T-helper 9 cell (primary cell): ENCODE measurements around the gene CCNA1.

Source experiments
- DNase-seq: peaks from one replicate; pipeline ENCODE4 v3.0.0-alpha.2; 2020

Gene CCNA1

DNA sequence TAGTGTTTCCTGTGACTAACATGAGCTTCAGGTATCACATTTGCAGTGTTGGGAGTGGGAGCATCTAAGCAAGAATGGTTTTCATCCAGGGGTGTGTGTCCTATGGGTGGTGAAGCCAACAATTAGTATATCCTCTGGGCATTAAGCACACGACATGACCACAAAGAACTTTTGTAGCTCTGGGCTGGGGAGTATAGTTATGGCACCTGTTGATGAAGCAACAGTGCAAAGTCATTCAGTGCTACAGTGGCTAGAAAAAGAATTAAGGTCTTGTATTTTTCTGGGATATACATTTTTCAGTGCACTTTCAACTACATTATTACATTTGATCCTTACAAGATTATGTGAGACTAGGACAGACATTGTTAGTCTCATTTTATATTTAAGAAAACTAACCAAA, 21.8 kb downstream of the CCNA1 start:
- DNase-seq: no peak

DNA sequence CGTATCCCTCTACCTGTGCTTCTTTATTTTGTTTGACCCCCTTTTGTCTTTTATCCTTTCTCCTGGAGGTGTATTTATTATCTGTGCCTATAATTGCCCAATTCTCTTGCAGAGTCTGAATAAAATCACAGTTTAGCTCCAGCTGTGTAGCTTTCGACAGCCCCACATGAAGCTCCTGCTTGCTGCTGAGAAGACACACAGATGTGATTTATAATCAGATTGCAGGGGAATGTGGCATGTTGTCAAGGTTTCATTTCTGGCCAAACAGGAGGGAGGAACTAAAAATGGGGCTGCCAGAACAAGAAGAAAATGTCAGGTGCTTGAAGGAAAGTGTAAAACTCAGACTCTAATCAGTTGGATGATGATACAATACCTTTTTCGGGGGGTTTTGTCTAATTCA, 22.7 kb downstream of the CCNA1 start:
- DNase-seq: no peak

- DNase-seq: no peak
Measured at GRCh38 chr13:36456577-36456976, 24.3 kb downstream of the CCNA1 start.

DNA sequence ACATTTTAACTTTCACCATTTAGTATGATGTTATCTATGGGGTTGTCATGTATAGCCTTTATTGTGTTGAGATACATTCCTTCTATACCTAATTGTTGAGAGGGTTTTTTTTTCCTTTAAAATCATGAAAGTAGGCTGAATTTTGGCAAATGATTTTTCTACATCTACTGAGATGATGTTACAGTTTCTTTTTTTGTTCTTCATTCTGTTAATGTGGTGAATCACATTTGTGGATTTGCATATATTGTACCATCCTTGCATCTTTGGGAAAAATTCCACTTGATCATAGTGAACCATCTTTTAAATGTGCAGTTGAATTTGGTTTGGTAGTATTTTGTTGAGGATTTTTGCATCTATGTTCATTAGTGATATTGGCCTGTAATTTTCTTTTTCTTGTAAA, 29.2 kb downstream of the CCNA1 start:
- DNase-seq: no peak

DNA sequence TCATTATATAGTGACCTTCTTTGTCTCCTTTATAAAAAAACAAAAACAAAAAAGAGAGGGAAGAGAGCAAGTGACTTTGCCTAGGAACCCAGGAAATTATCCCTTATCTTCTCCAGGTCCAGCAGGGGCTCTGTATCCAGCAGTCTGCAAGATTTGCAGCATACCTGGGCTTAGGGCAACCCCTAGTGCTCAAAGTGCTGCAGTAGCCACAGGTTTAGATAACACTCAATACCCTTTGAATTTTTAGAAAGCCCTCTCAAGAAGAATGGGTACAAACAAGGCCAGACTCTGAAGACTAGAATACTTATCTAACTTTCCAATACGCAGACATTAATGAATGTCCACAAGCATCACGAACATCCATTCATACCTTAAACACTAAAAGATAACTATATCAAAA, 43.2 kb downstream of the CCNA1 start:
- no peak for DNase-seq

DNA sequence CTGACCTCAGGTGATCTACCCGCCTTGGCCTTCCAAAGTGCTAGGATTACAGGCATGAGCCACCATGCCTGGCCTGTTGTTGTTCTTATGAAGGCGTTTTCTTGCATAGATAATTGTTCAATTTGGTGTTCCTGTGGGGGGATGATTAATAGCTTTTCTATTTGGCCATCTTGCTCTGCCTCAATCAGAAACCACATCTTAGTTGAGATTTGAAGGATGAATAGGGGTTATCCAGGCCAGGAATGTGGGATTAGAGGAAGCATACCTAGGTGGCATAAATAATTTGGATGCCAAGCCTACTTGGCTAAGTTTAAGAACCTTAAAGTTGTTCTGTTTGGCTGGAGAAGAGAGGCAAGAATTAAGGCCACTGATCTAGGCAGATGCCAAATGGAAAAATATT, 44.4 kb downstream of the CCNA1 start:
- DNase-seq: no peak

DNA sequence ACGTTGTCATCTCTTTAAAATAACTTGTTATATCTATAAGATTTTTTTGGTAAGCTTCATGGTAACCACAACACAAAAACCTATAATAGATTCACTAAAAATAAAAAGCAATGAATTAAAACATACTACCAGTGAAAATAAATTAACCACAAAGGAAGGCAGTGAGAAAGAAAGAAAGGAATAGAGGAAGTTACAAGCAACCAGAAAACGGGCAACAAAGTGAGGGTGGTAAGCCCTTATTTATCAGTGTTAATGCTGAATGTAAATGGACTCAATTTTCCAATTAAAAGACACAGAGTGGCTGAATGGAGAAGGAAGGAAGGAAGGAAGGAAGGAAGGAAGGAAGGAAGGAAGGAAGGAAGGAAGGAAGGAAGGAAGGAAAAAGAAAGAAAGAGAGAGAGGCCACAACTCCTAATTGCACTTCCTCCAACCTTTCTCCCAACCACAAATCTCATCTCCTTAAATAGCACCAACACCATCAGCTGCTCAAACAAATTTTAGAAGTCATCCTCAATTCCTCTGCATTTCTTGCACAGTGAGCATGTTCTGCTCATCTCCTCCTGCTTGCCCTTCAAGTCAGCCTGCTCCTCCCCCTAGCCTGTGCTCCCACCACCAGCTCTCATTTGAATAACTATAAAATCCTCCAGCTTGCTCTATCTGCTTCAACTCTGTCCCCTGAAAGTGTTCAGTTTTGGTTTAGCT, 48.6 kb downstream of the CCNA1 start:
- no peak for DNase-seq

- DNase-seq: no peak
Measured at GRCh38 chr13:36490055-36490454, 57.8 kb downstream of the CCNA1 start.
